Neuronal stem cell (in vitro differentiated cells): ENCODE measurements around the gene CLEC14A.

Source experiments
- DNase-seq: peaks from one replicate; pipeline ENCODE4 v3.0.0-alpha.2; 2013; ENCODE audit warnings: low spot score
- H2AFZ ChIP-seq: one replicate; pipeline ENCODE4 v1.6.1; 2013; ENCODE audit warnings: mild to moderate bottlenecking, low read length, inconsistent platforms
- H2AK5ac ChIP-seq: 2 replicates; pipeline ENCODE4 v1.6.1; 2013; ENCODE audit warnings: low read depth, mild to moderate bottlenecking, inconsistent platforms, low read length, moderate library complexity, mixed read lengths
- H2BK120ac ChIP-seq: 2 replicates; pipeline ENCODE4 v1.6.1; 2013; ENCODE audit warnings: low read depth, mild to moderate bottlenecking, inconsistent platforms, low read length, moderate library complexity, mixed read lengths
- H2BK12ac ChIP-seq: one replicate; pipeline ENCODE4 v1.6.1; 2013; ENCODE audit warnings: low read length, inconsistent platforms
- H2BK15ac ChIP-seq: 2 replicates; pipeline ENCODE4 v1.6.1; 2013; ENCODE audit warnings: mild to moderate bottlenecking, low read length, inconsistent platforms, mixed read lengths
- H2BK5ac ChIP-seq: one replicate; pipeline ENCODE4 v1.6.1; 2013; ENCODE audit warnings: inconsistent platforms, mild to moderate bottlenecking, low read length, moderate library complexity
- H3K14ac ChIP-seq: one replicate; pipeline ENCODE4 v1.6.1; 2013; ENCODE audit warnings: low read length, inconsistent platforms
- H3K18ac ChIP-seq: 2 replicates; pipeline ENCODE4 v1.6.1; 2013; ENCODE audit warnings: low read length, inconsistent platforms
- H3K23ac ChIP-seq: 2 replicates; pipeline ENCODE4 v1.6.1; 2013; ENCODE audit warnings: low read depth, mild to moderate bottlenecking, mixed read lengths, low read length, inconsistent platforms; ENCODE audit not compliant: poor library complexity
- H3K27ac ChIP-seq: replicated peaks from 3 replicates; pipeline ENCODE4 v1.5.1; 2013; ENCODE audit warnings: low read length, inconsistent platforms
- H3K27me3 ChIP-seq, 3 experiments: 2 replicates each; pipeline ENCODE4 v1.6.1; 2013; ENCODE audit warnings: low read length in 3 of 3, mild to moderate bottlenecking in 2 of 3, inconsistent platforms in 1 of 3, low read depth in 1 of 3, mixed read lengths in 1 of 3, moderate library complexity in 1 of 3; ENCODE audit not compliant: control insufficient read depth in 3 of 3, insufficient read depth in 3 of 3
- H3K36me3 ChIP-seq, 2 donors: replicated peaks in 1 of 2; 2 replicates each; pipeline ENCODE4 v1.6.1; 2013; ENCODE audit warnings: low read length in 2 of 2; ENCODE audit not compliant: control insufficient read depth in 2 of 2, insufficient read depth in 2 of 2
- H3K4ac ChIP-seq: 2 replicates; pipeline ENCODE4 v1.6.1; 2013; ENCODE audit warnings: inconsistent platforms, mild to moderate bottlenecking, low read length, moderate library complexity
- H3K4me1 ChIP-seq, 2 donors: 1 replicate in 1 of 2; 2 replicates in 1 of 2; pipeline ENCODE4 v1.6.1; 2013; ENCODE audit warnings: low read length in 2 of 2, low read depth in 1 of 2; ENCODE audit not compliant: control insufficient read depth in 2 of 2, insufficient read depth in 1 of 2
- H3K4me2 ChIP-seq: one replicate; pipeline ENCODE4 v1.6.1; 2013; ENCODE audit warnings: mild to moderate bottlenecking, low read length, inconsistent platforms; ENCODE audit not compliant: insufficient read depth, poor library complexity, severe bottlenecking
- H3K4me3 ChIP-seq, 2 donors: 2 replicates each; pipeline ENCODE4 v1.5.1; 2013; ENCODE audit warnings: low read length in 2 of 2, mild to moderate bottlenecking in 2 of 2, inconsistent platforms in 1 of 2, moderate library complexity in 1 of 2
- H3K79me1 ChIP-seq: one replicate; pipeline ENCODE4 v1.6.1; 2013; ENCODE audit warnings: low read depth, mild to moderate bottlenecking, inconsistent platforms, low read length, moderate library complexity
- H3K9ac ChIP-seq: one replicate; pipeline ENCODE4 v1.6.1; 2013; ENCODE audit warnings: mild to moderate bottlenecking, low read depth, low read length, inconsistent platforms; ENCODE audit not compliant: poor library complexity
- H3K9me3 ChIP-seq, 2 donors: replicated peaks in 1 of 2; 2 replicates each; pipeline versions ENCODE3 to v1.6.1; 2013; ENCODE audit warnings: low read length in 2 of 2, mild to moderate bottlenecking in 2 of 2, inconsistent platforms in 1 of 2, low read depth in 1 of 2, mixed read lengths in 1 of 2, moderate library complexity in 1 of 2; ENCODE audit not compliant: control insufficient read depth in 2 of 2, insufficient read depth in 1 of 2
- H4K8ac ChIP-seq: one replicate; pipeline ENCODE4 v1.6.1; 2013; ENCODE audit warnings: low read depth, mild to moderate bottlenecking, inconsistent platforms, low read length, moderate library complexity
- H4K91ac ChIP-seq: one replicate; pipeline ENCODE4 v1.6.1; 2013; ENCODE audit warnings: low read length, low read depth, mild to moderate bottlenecking, inconsistent platforms; ENCODE audit not compliant: poor library complexity
- WGBS, 2 donors: extraction: QIAGEN DNeasy Blood & Tissue Kit; methylation state at CpG; one replicate each; pipeline ENCODE4 v1.1.7; 2013; ENCODE audit warnings: missing lambda C conversion rate in 2 of 2, mixed read lengths in 1 of 2; ENCODE audit not compliant: insufficient read length in 2 of 2, insufficient replicate concordance in 1 of 2; ENCODE audit errors: extremely low coverage in 2 of 2; 5-methylcytosine and 5-hydroxymethylcytosine counted together

The CLEC14A gene

DNA sequence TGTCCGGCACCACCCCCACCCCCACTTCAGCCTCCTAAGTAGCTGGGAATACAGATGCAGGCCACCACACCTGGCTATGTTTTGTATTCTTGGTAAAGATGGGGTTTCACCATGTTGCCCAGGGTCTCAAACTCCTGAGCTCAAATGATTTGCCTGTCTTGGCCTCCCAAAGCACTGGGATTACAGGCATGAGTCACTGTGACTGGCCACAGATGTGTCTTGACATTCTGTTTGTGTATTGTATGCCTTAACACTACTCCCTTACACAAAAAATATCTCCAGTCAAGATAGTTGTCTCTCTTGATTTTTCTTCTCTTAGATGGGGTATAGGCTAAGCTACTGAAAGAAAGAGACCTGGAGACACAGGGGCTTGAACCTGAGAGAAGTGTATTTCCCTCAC is 17.6 kb downstream of the CLEC14A start:
- Histone ChIP-seq H3K79me1 (no peaks in the 10 kb centered on the region), H3K4ac (no peak overlapping the region), H3K18ac (no peak overlapping the region), H3K9me3 (peaks cover 0 to 1% of the 10 kb centered on the region in 2 donors), H4K91ac (no peak overlapping the region), H3K4me1 (no peaks in the 10 kb centered on the region), H2BK12ac (no peak overlapping the region), H3K4me3 (no peak overlapping the region), H2AFZ (no peak overlapping the region), H3K4me2 (no peak overlapping the region), H2BK120ac (no peak overlapping the region), H2BK5ac (no peak overlapping the region), H3K23ac (no peak overlapping the region), H2AK5ac (no peak overlapping the region), H3K9ac (no peak overlapping the region), H3K14ac (no peak overlapping the region), H3K27me3 (no peaks in the 10 kb centered on the region), H4K8ac (no peak overlapping the region), H3K36me3 (no peaks in the 10 kb centered on the region), H2BK15ac (no peak overlapping the region), H3K27ac (no peak overlapping the region)
- DNase-seq, result no peak
- no CpG with 5 or more reads among the region's 1 CpG for WGBS, 2 donors

DNA sequence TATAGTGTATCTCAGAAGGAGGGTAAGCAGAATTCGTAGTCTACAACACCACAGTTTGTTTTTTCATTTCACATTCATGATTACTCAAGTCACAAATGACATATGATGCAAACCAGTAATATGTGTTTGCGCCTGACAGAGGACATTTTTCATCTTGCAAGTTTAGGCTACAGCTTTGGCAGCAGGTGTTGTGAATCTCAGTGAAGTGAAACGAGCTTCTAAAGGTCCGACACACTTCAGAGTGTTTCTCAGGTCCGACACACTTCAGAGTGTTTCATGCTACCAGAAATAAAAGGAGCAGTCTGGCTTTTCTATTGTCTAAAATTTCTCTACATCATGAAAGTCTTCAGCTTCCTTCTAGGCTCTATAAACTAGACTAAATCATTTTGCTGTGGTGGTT is 22.7 kb downstream of the CLEC14A start:
- WGBS, 2 donors, result no CpG with 5 or more reads among the region's 5 CpGs
- Histone ChIP-seq H4K91ac (no peak overlapping the region), H2AK5ac (no peak overlapping the region), H3K27me3 (no peaks in the 10 kb centered on the region), H3K79me1 (no peaks in the 10 kb centered on the region), H2BK12ac (no peak overlapping the region), H3K23ac (no peak overlapping the region), H2BK5ac (no peak overlapping the region), H3K4me1 (no peaks in the 10 kb centered on the region), H3K9me3 (peaks cover 0 to 1% of the 10 kb centered on the region in 2 donors), H2BK15ac (no peak overlapping the region), H3K36me3 (no peaks in the 10 kb centered on the region), H3K27ac (no peak overlapping the region), H2BK120ac (no peak overlapping the region), H3K14ac (no peak overlapping the region), H2AFZ (no peak overlapping the region), H3K4me3 (no peak overlapping the region), H3K4ac (no peak overlapping the region), H3K9ac (no peak overlapping the region), H3K4me2 (no peak overlapping the region), H4K8ac (no peak overlapping the region), H3K18ac (no peak overlapping the region)
- DNase-seq, result no peak

DNA sequence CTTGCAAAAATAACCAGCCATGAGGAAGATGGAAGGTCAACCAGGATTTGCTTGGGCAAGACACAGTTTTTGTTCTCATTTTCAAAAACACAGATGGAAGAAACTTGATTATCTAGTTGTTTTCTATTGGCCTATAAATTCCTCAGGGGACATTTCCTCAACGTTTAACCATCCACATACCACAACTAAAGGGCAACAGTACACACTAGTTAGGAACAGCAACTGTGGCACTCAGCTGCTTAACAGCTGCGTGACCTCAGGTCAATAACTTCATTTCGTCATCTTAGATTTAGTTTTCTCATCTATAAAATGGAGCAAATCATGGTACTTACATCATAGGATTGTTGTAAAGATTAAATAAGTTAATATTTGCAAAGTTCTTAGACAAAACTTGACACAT is 29.5 kb downstream of the CLEC14A start:
- Histone ChIP-seq H3K9me3 (no peaks in the 10 kb centered on the region), H2BK12ac (no peak overlapping the region), H2BK5ac (no peak overlapping the region), H3K18ac (no peak overlapping the region), H3K4me2 (no peak overlapping the region), H3K14ac (no peak overlapping the region), H3K36me3 (no peaks in the 10 kb centered on the region), H3K27ac (no peak overlapping the region), H2AFZ (no peak overlapping the region), H3K4me1 (no peaks in the 10 kb centered on the region), H3K9ac (no peak overlapping the region), H4K8ac (no peak overlapping the region), H3K23ac (no peak overlapping the region), H4K91ac (no peak overlapping the region), H3K4ac (no peak overlapping the region), H2AK5ac (no peak overlapping the region), H2BK120ac (no peak overlapping the region), H2BK15ac (no peak overlapping the region), H3K79me1 (no peaks in the 10 kb centered on the region), H3K27me3 (no peaks in the 10 kb centered on the region), H3K4me3 (no peak overlapping the region)
- DNase-seq, result no peak
- WGBS, 2 donors, result no CpG with 5 or more reads among the region's 3 CpGs

DNA sequence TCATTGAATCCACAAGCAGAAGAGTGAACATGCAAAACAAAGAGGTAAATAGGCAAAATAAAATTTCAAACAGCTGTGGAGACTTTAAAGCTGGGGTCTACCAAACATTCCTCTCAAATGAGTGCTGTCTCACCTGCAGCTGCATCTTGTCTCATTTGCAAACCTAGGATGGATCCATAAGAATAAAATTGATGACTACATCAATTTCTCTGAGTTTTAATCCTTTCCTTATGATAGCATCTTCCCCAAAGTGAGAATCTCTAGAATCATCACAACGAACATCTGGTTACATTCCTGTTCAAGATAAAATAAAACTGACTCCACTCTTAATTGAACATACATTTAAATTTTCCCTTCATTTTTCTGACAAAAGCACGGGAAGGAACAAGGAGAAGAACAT is 29.9 kb downstream of the CLEC14A start:
- Histone ChIP-seq H3K23ac (no peak overlapping the region), H2BK120ac (no peak overlapping the region), H3K79me1 (no peaks in the 10 kb centered on the region), H3K4me1 (no peaks in the 10 kb centered on the region), H3K9ac (no peak overlapping the region), H3K14ac (no peak overlapping the region), H3K36me3 (no peaks in the 10 kb centered on the region), H2BK12ac (no peak overlapping the region), H2AK5ac (no peak overlapping the region), H3K18ac (no peak overlapping the region), H3K27ac (no peak overlapping the region), H3K4me3 (no peak overlapping the region), H2BK15ac (no peak overlapping the region), H3K4ac (no peak overlapping the region), H3K27me3 (no peaks in the 10 kb centered on the region), H2AFZ (no peak overlapping the region), H3K4me2 (no peak overlapping the region), H3K9me3 (no peaks in the 10 kb centered on the region), H2BK5ac (no peak overlapping the region), H4K8ac (no peak overlapping the region), H4K91ac (no peak overlapping the region)
- DNase-seq, result no peak
- no CpG with 5 or more reads among the region's 2 CpGs for WGBS, 2 donors
